Heart right ventricle (tissue), 16 donors: ENCODE data around the gene ELMO1. TPM values are rescaled to one million over a fixed set of nuclear protein-coding genes. Genes with fewer than 3 reads are reported as not detected.

ENCODE experiments used
- ATAC-seq, 8 donors: fragments of 200-7000 bp; cut with Tn5 transposase; one replicate each; pipeline ENCODE4 v1.9.1; 2020; ENCODE audit warnings: mild to moderate bottlenecking in 8 of 8, moderate library complexity in 8 of 8, moderate number of reproducible peaks in 1 of 8
- DNase-seq, 2 donors: peaks; one replicate each; pipeline ENCODE4 v3.0.0-alpha.2; 2020
- H3K27ac ChIP-seq, 10 donors: fragments of 200-600 bp; sonication (generic) in 2 of 10; one replicate each; pipeline versions ENCODE4 v1.5.0 to v1.8.0; 2020 to 2022; ENCODE audit warnings: mild to moderate bottlenecking in 3 of 10
- H3K27me3 ChIP-seq, 7 donors: fragments of 200-600 bp; one replicate each; pipeline ENCODE4 v1.8.0; 2021 to 2022; ENCODE audit warnings: mild to moderate bottlenecking in 2 of 7
- H3K36me3 ChIP-seq, 9 donors: fragments of 200-600 bp; sonication (generic) in 1 of 9; one replicate each; pipeline versions ENCODE4 v1.5.0 to v1.8.0; 2020 to 2022; ENCODE audit warnings: mild to moderate bottlenecking in 2 of 9
- H3K4me1 ChIP-seq, 9 donors: fragments of 200-600 bp; sonication (generic) in 1 of 9; one replicate each; pipeline versions ENCODE4 v1.5.0 to v1.8.0; 2020 to 2022; ENCODE audit warnings: mild to moderate bottlenecking in 4 of 9
- H3K4me3 ChIP-seq, 10 donors: fragments of 200-600 bp; sonication (generic) in 2 of 10; one replicate each; pipeline versions ENCODE4 v1.5.0 to v1.8.0; 2020 to 2022; ENCODE audit warnings: mild to moderate bottlenecking in 7 of 10, moderate library complexity in 2 of 10
- H3K9me3 ChIP-seq, 11 donors: fragments of 200-600 bp in 10 of 11; sonication (generic) in 2 of 11; one replicate each; pipeline versions ENCODE4 v1.5.0 to v1.8.0; 2013 to 2022; ENCODE audit warnings: mild to moderate bottlenecking in 2 of 11, control low read depth in 1 of 11, moderate library complexity in 1 of 11
- CTCF ChIP-seq, 9 donors: fragments of 200-600 bp; sonication (generic) in 2 of 9; IDR thresholded peaks; one replicate each; pipeline versions ENCODE4 v1.5.0 to v1.8.0; 2021 to 2022; ENCODE audit warnings: antibody characterized with exemption in 9 of 9, mild to moderate bottlenecking in 5 of 9, moderate library complexity in 1 of 9
- WGBS, 2 donors: extraction: QIAGEN DNeasy Blood & Tissue Kit; methylation state at CpG; one replicate each; pipeline ENCODE4 v1.1.7; 2013; ENCODE audit warnings: inconsistent platforms in 1 of 2; 5-methylcytosine and 5-hydroxymethylcytosine counted together
- intact Hi-C, 10 donors: fragments of 100-400 bp; cut with DNase I; formaldehyde crosslinking; loops; one replicate each; pipeline versions ENCODE4 v1.11.1 to v1.14.2; 2022
- polyA plus RNA-seq, 2 donors: library from polyadenylated mRNA; stranded (reverse); fragments of 200-250 nt; gene quantifications; one replicate each; pipeline ENCODE4 v1.2.3, GENCODE V29; 2013
- total RNA-seq, 10 donors: library from RNA; stranded (reverse); fragmentation: NEBNext Ultra II Directional in 3 of 10; extraction: Animal tissue kit (Norgen Biotek cat#: 25700) in 3 of 10; gene quantifications; one replicate each; pipeline versions ENCODE4 v1.2.1 to v1.2.4, GENCODE V29; 2021 to 2023
- donor health status: Arrhythmogenic right ventricular cardiomyopathy.
- donor health status: ischemic (EF 13 %, LVEDD 7.1; RV severe dilation, severe dysfunction).
- donor health status: healthy with polysubstance abuse.
- donor health status: DM: no; HTN: yes; CAD: no.
- donor health status: DM: no; HTN: no; CAD: no.
- donor health status: ischemic (EF 25% LVEDD 6.9; RV normal size, moderate dysfunction).
- donor health status: ischemic (EF 25% LVEDD 5.7; RV mildly dilated, moderate dysfunction).
- donor health status: healthy.
- donor health status: DM: yes; HTN: yes; CAD: no.
- donor health status: Ischemic cardiomyopathy.
- donor health status: ischemic (EF 35%, LVEDD 5.7; RV mildly dilated, moderate dysfunction).
- donor health status: nonischemic (EF 11% LVEDD 7.7; RV severe dilation, severe dysfunction).
- donor health status: DM: yes; HTN: yes; CAD: no.
- donor health status: PGD.
- donor health status: ischemic (EF 29% LVEDD 5.4; RV normal size, mild dysfunction).
- donor health status: nonischemic (EF 23%, LVEDD 6.1; RV moderate dilation, normal function).

Gene ELMO1
- total and polyA plus RNA-seq, 12 donors, result 8.5 to 18.0 (median 13.9) TPM

- intact Hi-C loops, result no loop called here
- H3K27ac ChIP-seq, result peak overlapping the region in 7 of 10 donors; percentile 21 to 64 (median 44)
- no peak for TF ChIP-seq CTCF (IDR thresholded peaks at IDR 0.05)
These were observed 62.9 kb downstream of the ELMO1 start for GRCh38 chr7:37385787-37386186.

GRCh38 chr7:37382546-37383088 is 66.0 kb downstream of the ELMO1 start:
- no peak for ATAC-seq
- 59 to 82% methylated on average over 1 of the region's 1 CpG for WGBS, 2 donors
- intact Hi-C loops, result no loop called here
- no peaks in the 10 kb centered on the region for H3K27me3 ChIP-seq
- no peak overlapping the region for H3K27ac ChIP-seq
- no peaks in the 10 kb centered on the region for H3K36me3 ChIP-seq
- H3K4me1 ChIP-seq, result peaks cover 0 to 29% (median 0%) of the 10 kb centered on the region in 9 donors
- no peak overlapping the region for H3K4me3 ChIP-seq
- DNase-seq, result no peak
- H3K9me3 ChIP-seq, result peaks cover 0 to 3% (median 0%) of the 10 kb centered on the region in 11 donors
- TF ChIP-seq CTCF (IDR thresholded peaks at IDR 0.05), result no peak

More at GRCh38 chr7:37385787-37386186, 62.9 kb downstream of the ELMO1 start:
- ATAC-seq (peak in 6 of 8 donors; percentile 27 to 70 (median 65)), DNase-seq (no peak)
- no peaks in the 10 kb centered on the region for H3K27me3 ChIP-seq
- WGBS, 2 donors, result 60 to 79% methylated on average over 6 of the region's 6 CpGs
- no peaks in the 10 kb centered on the region for H3K36me3 ChIP-seq
- no peak overlapping the region for H3K4me3 ChIP-seq
- peaks cover 0 to 38% (median 19%) of the 10 kb centered on the region in 9 donors for H3K4me1 ChIP-seq
- no peaks in the 10 kb centered on the region for H3K9me3 ChIP-seq

- Histone ChIP-seq H3K4me3 (no peak overlapping the region), H3K4me1 (peaks cover 0 to 19% (median 0%) of the 10 kb centered on the region in 9 donors), H3K27ac (no peak overlapping the region), H3K9me3 (peaks cover 0 to 20% (median 13%) of the 10 kb centered on the region in 11 donors), H3K27me3 (no peaks in the 10 kb centered on the region), H3K36me3 (no peaks in the 10 kb centered on the region)
- intact Hi-C loops, result no loop called here
- WGBS, 2 donors, result 88 to 93% methylated on average over 4 of the region's 4 CpGs
- TF ChIP-seq CTCF (IDR thresholded peaks at IDR 0.05), result no peak
- DNase-seq, result no peak
- no peak for ATAC-seq
These were observed 67.8 kb downstream of the ELMO1 start for GRCh38 chr7:37380831-37381230.

- WGBS, 2 donors, result 83 to 87% methylated on average over 4 of the region's 4 CpGs
- DNase-seq (no peak), ATAC-seq (no peak)
- intact Hi-C loops, result no loop called here
- no peak for TF ChIP-seq CTCF (IDR thresholded peaks at IDR 0.05)
- Histone ChIP-seq H3K4me1 (peaks cover 0 to 8% (median 0%) of the 10 kb centered on the region in 9 donors), H3K27me3 (no peaks in the 10 kb centered on the region), H3K36me3 (no peaks in the 10 kb centered on the region), H3K4me3 (no peak overlapping the region), H3K9me3 (peaks cover 0 to 22% (median 14%) of the 10 kb centered on the region in 11 donors), H3K27ac (no peak overlapping the region)
These were observed 69.0 kb downstream of the ELMO1 start for GRCh38 chr7:37379546-37380277.
